Thoracic aorta (tissue), 2 donors: Measurements from ENCODE around the gene ADGB. TPM values are rescaled to one million over a fixed set of nuclear protein-coding genes. Genes with fewer than 3 reads are reported as not detected.
"Not testable (repeated sequence)": the region's sequence is repeated elsewhere in the genome, so short reads cannot be mapped to it uniquely, and the experiment has no call there.

ENCODE experiments used
- ATAC-seq: fragments of 150-250 bp; one replicate; pipeline ENCODE4 v1.8.0; 2017; ENCODE audit warnings: low read depth; ENCODE audit not compliant: insufficient number of reproducible peaks, low FRiP score
- DNase-seq: peaks from one replicate; pipeline ENCODE4 v3.0.0-alpha.2; 2020; ENCODE audit warnings: low spot score
- H3K27ac ChIP-seq, 2 donors: fragments of 200-600 bp; sonication (generic); 1 replicate in 1 of 2; 2 replicates in 1 of 2; pipeline ENCODE4 v1.5.1; 2016; ENCODE audit warnings: mild to moderate bottlenecking in 2 of 2, moderate library complexity in 2 of 2
- H3K27me3 ChIP-seq: fragments of 200-600 bp; sonication (generic); replicated peaks from 2 replicates; pipeline ENCODE4 v1.6.0; 2016; ENCODE audit warnings: mild to moderate bottlenecking; ENCODE audit not compliant: insufficient read depth
- H3K36me3 ChIP-seq: fragments of 200-600 bp; sonication (generic); one replicate; pipeline ENCODE4 v1.5.1; 2016
- H3K4me1 ChIP-seq, 2 donors: fragments of 200-600 bp; sonication (generic); 1 replicate in 1 of 2; 2 replicates in 1 of 2; pipeline versions ENCODE4 v1.5.1 to v1.6.0; 2016; ENCODE audit warnings: low read depth in 2 of 2, mild to moderate bottlenecking in 1 of 2; ENCODE audit not compliant: control insufficient read depth in 1 of 2
- H3K4me3 ChIP-seq: fragments of 200-600 bp; sonication (generic); 2 replicates; pipeline ENCODE4 v1.5.1; 2016; ENCODE audit warnings: mild to moderate bottlenecking
- H3K9me3 ChIP-seq: fragments of 200-600 bp; sonication (generic); 2 replicates; pipeline ENCODE4 v1.5.1; 2016
- total RNA-seq, 2 donors: library from RNA; depleted of rRNA; stranded (reverse); fragments of >200 nt; gene quantifications; one replicate each; pipeline versions ENCODE4 v1.1.0 to v1.2.3, GENCODE V29; 2016
- TF ChIP-seq, protein P1 (sequence below): fragments of 200-600 bp; sonication (generic); IDR thresholded peaks from one replicate; pipeline ENCODE4 v1.5.1; 2019; ENCODE audit warnings: antibody characterized with exemption

ADGB gene
- total RNA-seq, 2 donors from 2014 or later, result not detected

DNA sequence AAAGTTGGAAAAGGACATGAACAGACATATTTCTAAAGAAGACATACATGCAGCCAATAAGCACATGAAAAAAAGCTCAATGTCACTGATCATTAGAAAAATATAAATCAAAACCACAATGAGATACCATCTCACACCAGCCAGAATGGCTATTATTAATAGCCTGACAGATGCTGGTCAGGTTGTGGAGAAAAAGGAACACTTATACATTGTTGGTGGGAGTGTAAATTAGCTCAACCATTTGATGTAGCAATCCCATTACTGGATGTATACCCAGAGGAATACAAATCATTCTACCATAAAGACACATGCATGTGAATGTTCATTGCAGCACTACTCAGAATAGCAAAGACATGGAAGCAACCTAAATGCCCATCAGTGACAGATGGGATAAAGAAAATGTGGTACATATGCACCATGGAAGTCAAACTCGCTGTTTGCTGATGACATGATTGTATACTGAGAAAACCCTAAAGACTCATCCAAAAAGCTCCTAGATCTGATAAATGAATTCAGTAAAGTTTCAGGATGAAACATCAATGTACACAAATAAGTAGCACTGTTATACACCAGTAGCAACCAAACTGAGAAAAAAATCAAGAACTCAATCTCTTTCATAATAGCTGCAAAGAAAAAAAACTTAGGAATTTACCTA lies 196.8 kb downstream of the ADGB start:
- H3K36me3 ChIP-seq, result no peaks in the 10 kb centered on the region
- no peak for ATAC-seq
- TF ChIP-seq, protein P1, sequence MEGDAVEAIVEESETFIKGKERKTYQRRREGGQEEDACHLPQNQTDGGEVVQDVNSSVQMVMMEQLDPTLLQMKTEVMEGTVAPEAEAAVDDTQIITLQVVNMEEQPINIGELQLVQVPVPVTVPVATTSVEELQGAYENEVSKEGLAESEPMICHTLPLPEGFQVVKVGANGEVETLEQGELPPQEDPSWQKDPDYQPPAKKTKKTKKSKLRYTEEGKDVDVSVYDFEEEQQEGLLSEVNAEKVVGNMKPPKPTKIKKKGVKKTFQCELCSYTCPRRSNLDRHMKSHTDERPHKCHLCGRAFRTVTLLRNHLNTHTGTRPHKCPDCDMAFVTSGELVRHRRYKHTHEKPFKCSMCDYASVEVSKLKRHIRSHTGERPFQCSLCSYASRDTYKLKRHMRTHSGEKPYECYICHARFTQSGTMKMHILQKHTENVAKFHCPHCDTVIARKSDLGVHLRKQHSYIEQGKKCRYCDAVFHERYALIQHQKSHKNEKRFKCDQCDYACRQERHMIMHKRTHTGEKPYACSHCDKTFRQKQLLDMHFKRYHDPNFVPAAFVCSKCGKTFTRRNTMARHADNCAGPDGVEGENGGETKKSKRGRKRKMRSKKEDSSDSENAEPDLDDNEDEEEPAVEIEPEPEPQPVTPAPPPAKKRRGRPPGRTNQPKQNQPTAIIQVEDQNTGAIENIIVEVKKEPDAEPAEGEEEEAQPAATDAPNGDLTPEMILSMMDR, result no peak

DNA sequence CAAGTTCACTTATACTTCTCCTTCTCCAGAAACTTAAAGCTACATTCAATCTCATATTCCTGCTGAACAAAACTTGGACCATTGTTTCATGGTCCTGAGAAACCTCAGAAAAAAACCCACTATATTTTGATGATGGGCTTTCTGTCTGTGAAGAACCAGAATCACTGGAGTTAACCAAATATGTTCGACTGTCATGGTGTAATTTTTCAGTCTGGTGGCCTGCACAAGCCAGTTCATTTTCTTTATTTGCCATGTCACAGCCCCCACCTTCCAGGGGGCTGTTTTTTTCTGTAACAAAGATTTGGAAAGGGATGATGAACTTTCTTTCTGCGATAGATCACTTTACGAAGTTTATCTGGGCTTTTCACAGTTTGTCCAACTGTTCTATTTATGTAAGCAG lies 204.4 kb downstream of the ADGB start:
- H3K27me3 ChIP-seq, H3K36me3 ChIP-seq, H3K9me3 ChIP-seq, ATAC-seq, H3K27ac ChIP-seq, H3K4me1 ChIP-seq, DNase-seq: not testable (repeated sequence)
- H3K4me3 ChIP-seq, result peak overlapping the region; percentile 43

More for the DNA sequence above, 196.8 kb downstream of the ADGB start:
- Histone ChIP-seq H3K27me3 (no peaks in the 10 kb centered on the region), H3K4me1 (no peaks in the 10 kb centered on the region), H3K27ac (no peak overlapping the region), H3K4me3 (no peak overlapping the region), H3K9me3 (no peaks in the 10 kb centered on the region)
- no peak for DNase-seq

DNA sequence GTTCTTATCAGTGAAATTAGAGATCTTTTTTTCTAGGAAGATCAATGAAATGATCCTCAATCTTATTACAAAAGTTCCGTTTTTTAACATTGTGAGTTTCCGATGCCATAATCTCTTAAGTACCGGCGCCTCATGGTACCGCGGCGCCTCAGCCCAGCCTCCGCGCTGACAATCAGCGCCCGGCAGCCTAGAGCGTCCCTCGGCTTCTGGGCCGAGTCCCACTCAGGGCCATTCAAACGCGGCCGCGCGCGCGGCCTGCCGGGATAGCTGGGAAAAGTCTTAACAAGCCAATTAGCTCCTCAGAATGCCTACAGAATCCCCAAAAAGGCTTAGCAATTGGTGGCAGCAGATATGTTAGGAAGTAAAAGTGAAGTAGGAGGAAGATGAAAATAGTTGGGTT lies 204.8 kb downstream of the ADGB start:
- peak overlapping the region; percentile 43 for H3K4me3 ChIP-seq
- H3K36me3 ChIP-seq, result no peaks in the 10 kb centered on the region
- no peaks in the 10 kb centered on the region for H3K27me3 ChIP-seq
- no peaks in the 10 kb centered on the region for H3K4me1 ChIP-seq
- no peaks in the 10 kb centered on the region for H3K9me3 ChIP-seq
- no peak overlapping the region for H3K27ac ChIP-seq
- TF ChIP-seq, protein P1, result no peak
- DNase-seq, result no peak
- no peak for ATAC-seq

DNA sequence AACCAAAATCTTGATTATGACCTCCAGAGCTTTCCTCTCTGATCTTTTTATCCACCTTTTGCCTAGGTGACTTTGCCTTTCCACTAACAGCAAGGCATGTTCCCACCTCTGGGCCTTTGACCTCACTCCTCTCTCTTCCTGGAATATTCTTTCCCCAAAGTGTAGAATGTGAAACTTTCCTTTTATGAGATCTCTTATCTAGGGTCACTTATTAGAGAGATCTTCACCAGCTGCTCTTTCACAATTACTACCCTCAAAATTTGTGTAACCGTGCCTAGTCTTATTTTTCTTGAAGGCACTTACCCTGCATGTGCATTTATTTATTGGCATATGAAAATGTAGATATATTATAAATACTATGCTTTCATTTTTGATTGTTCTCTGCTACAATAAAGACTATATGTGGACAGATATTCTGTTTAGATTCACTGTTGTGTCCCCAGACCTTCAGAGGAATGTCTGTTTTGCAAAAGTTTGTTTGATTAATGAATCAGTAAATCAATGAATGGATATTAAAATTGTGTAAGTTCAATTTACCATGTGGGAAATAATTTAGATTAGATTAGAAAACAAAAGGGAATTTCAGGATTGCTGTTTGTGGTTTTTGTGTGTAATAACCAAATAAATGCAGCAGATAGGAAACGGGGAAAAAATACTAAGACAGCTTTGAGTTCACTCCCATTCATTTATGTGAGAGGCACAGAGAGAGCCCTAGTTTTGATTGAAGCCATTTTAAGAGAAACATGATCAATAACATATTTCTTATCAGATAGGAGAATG lies 207.0 kb downstream of the ADGB start:
- DNase-seq (no peak), ATAC-seq (no peak)
- H3K9me3 ChIP-seq, result no peaks in the 10 kb centered on the region
- no peaks in the 10 kb centered on the region for H3K27me3 ChIP-seq
- no peaks in the 10 kb centered on the region for H3K36me3 ChIP-seq
- no peak overlapping the region for H3K27ac ChIP-seq
- no peak overlapping the region for H3K4me3 ChIP-seq
- H3K4me1 ChIP-seq, result no peaks in the 10 kb centered on the region
- TF ChIP-seq, protein P1, result no peak

DNA sequence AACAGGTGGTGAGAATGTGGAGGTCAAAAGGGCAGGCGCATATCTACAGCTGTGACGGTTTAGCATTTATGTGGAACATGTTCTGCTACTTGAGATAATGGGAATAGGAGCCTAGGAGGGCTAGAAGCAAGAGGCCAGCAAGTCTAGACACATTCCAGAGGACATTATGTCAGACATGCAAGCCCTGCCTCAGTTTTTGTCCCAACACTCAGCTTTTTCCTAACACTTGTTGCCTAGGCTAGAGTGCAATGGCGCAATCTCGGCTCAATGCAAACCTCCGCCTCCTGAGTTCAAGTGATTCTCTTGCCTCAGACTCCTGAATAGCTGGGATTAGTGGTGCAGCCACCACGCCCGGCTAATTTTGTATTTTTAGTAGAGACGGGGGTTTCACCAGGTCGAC lies 210.2 kb downstream of the ADGB start:
- not testable (repeated sequence) for H3K4me3 ChIP-seq, ATAC-seq, H3K27me3 ChIP-seq, H3K9me3 ChIP-seq, H3K36me3 ChIP-seq, DNase-seq, H3K27ac ChIP-seq, H3K4me1 ChIP-seq

DNA sequence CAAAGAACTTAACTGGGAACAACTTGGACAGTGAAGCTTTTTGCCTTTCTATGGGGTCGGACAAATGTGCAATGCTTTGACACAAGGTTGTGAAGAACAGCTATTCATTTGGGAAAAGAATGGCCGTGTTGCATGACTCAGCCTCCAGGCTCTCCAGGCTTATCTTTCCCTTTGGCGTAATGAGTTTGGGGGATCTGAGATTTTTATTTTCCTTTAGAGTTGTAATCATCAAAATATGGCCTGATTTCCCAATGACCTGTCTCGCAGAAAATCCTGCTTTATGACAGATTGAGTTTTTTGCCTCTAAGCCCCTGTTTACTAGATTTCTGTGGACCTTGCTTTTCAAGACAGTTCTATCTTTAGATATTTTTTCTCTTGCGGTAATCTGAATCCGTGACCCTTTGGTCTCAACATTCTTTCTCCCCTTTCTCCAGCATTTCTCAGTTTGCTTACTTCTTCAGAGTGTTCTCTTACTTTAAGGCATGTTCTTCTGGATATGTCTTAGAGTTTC lies 214.1 kb downstream of the ADGB start:
- H3K9me3 ChIP-seq, ATAC-seq, H3K27ac ChIP-seq, H3K4me3 ChIP-seq, H3K36me3 ChIP-seq, H3K4me1 ChIP-seq, DNase-seq, H3K27me3 ChIP-seq: not testable (repeated sequence)
